Transverse colon (tissue), 4 donors: Measurements from ENCODE around the gene TIE1.

ENCODE experiments used
- POLR2A ChIP-seq: fragments of 450-650 bp; IDR thresholded peaks from one replicate; pipeline ENCODE4 v1.6.1; 2016; ENCODE audit warnings: antibody characterized with exemption, mild to moderate bottlenecking, moderate library complexity
- POLR2AphosphoS5 ChIP-seq, 3 donors: sonication (generic); formaldehyde crosslinking; IDR thresholded peaks; one replicate each; pipeline ENCODE4 v1.6.1; 2016; ENCODE audit warnings: antibody characterized with exemption in 3 of 3
- TF ChIP-seq, protein P1 (sequence below), 5 experiments: fragments of 200-600 bp in 3 of 5; fragments of 450-650 bp in 2 of 5; sonication (generic) in 3 of 5; IDR thresholded peaks; 1 replicate in 2 of 5; 2 replicates in 3 of 5; pipeline ENCODE4 v1.5.1; 2016 to 2017; ENCODE audit warnings: antibody characterized with exemption in 5 of 5, inconsistent platforms in 3 of 5, mild to moderate bottlenecking in 2 of 5, moderate library complexity in 1 of 5

DNA sequence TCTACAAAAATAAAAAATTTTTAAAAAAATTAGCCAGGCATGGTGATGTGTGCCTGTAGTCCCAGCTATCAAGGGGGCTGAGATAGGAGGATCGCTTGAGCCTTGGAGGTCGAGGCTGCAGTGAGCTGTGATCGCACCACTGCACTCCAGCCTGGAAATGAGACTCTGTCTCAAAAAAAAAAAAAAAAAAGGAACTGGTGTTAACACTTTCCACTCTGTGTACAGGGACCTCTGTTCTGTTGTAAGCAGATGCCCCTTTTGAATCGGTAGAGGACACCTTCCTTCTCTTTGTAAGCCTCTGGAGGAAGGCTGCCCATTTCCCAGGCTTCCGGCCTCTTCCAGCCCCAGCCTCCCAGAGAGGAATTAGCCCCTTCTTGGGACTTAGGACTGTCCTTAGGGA is 8.1 kb upstream of the TIE1 start:
- TF ChIP-seq POLR2A (no peak), POLR2AphosphoS5 (IDR thresholded peaks at IDR 0.05) (no peak)
- TF ChIP-seq, protein P1, sequence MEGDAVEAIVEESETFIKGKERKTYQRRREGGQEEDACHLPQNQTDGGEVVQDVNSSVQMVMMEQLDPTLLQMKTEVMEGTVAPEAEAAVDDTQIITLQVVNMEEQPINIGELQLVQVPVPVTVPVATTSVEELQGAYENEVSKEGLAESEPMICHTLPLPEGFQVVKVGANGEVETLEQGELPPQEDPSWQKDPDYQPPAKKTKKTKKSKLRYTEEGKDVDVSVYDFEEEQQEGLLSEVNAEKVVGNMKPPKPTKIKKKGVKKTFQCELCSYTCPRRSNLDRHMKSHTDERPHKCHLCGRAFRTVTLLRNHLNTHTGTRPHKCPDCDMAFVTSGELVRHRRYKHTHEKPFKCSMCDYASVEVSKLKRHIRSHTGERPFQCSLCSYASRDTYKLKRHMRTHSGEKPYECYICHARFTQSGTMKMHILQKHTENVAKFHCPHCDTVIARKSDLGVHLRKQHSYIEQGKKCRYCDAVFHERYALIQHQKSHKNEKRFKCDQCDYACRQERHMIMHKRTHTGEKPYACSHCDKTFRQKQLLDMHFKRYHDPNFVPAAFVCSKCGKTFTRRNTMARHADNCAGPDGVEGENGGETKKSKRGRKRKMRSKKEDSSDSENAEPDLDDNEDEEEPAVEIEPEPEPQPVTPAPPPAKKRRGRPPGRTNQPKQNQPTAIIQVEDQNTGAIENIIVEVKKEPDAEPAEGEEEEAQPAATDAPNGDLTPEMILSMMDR (IDR thresholded peaks at IDR 0.05): no peak
